Measurements from ENCODE around the gene RELT.

DNA sequence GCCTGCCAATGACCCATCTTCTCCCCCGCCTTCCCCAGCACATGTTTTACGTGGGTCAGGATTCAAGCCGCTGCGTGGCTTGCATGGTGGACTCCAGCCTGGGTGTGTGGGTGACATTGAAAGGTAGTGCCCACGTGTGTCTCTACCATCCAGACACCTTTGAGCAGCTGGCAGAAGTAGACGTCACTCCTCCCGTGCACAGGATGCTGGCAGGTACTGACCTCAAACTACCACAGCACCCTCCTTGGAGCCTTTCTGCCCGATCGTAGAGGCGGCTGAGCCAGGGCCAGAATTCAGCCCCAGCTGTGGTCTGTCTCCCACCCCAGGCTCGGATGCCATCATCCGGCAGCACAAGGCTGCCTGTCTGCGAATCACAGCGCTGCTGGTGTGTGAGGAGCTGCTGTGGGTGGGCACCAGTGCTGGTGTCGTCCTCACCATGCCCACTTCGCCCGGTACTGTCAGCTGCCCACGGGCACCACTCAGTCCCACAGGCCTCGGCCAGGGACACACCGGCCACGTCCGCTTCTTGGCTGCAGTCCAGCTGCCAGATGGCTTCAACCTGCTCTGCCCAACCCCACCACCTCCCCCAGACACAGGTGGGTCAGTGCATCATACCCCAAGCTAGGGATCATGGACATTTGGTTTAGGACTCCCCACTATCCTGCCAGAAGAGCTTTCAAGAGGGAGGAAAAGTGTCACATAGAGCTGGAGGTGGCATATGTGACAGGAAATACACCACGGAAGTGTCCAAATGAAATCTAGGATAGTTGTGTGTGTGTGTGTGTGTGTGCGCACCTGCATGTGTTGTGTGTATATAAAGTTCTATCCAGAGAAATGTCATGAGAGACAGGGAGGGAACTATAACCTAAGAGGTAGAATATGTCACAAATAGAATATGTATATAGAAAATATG lies 10.6 kb upstream of the RELT start:
- TF ChIP-seq, protein P1, sequence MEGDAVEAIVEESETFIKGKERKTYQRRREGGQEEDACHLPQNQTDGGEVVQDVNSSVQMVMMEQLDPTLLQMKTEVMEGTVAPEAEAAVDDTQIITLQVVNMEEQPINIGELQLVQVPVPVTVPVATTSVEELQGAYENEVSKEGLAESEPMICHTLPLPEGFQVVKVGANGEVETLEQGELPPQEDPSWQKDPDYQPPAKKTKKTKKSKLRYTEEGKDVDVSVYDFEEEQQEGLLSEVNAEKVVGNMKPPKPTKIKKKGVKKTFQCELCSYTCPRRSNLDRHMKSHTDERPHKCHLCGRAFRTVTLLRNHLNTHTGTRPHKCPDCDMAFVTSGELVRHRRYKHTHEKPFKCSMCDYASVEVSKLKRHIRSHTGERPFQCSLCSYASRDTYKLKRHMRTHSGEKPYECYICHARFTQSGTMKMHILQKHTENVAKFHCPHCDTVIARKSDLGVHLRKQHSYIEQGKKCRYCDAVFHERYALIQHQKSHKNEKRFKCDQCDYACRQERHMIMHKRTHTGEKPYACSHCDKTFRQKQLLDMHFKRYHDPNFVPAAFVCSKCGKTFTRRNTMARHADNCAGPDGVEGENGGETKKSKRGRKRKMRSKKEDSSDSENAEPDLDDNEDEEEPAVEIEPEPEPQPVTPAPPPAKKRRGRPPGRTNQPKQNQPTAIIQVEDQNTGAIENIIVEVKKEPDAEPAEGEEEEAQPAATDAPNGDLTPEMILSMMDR (conservative IDR thresholded peaks at IDR 0.05; ENCODE audit: low read depth in 2 of 2): no peak
- no peak for TF ChIP-seq EZH2 (IDR thresholded peaks at IDR 0.05; ENCODE audit: low read depth, unreplicated experiment)
- TF ChIP-seq CREB1 (CRISPR knock-in tag; IDR thresholded peaks at IDR 0.05; ENCODE audit: low read depth): no peak
- TF ChIP-seq POLR2AphosphoS5 (IDR thresholded peaks at IDR 0.05; ENCODE audit: low read depth): no peak
- TF ChIP-seq EZH2phosphoT487 (IDR thresholded peaks at IDR 0.05; ENCODE audit: unreplicated experiment): no peak
- TF ChIP-seq, protein P2, sequence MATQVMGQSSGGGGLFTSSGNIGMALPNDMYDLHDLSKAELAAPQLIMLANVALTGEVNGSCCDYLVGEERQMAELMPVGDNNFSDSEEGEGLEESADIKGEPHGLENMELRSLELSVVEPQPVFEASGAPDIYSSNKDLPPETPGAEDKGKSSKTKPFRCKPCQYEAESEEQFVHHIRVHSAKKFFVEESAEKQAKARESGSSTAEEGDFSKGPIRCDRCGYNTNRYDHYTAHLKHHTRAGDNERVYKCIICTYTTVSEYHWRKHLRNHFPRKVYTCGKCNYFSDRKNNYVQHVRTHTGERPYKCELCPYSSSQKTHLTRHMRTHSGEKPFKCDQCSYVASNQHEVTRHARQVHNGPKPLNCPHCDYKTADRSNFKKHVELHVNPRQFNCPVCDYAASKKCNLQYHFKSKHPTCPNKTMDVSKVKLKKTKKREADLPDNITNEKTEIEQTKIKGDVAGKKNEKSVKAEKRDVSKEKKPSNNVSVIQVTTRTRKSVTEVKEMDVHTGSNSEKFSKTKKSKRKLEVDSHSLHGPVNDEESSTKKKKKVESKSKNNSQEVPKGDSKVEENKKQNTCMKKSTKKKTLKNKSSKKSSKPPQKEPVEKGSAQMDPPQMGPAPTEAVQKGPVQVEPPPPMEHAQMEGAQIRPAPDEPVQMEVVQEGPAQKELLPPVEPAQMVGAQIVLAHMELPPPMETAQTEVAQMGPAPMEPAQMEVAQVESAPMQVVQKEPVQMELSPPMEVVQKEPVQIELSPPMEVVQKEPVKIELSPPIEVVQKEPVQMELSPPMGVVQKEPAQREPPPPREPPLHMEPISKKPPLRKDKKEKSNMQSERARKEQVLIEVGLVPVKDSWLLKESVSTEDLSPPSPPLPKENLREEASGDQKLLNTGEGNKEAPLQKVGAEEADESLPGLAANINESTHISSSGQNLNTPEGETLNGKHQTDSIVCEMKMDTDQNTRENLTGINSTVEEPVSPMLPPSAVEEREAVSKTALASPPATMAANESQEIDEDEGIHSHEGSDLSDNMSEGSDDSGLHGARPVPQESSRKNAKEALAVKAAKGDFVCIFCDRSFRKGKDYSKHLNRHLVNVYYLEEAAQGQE (IDR thresholded peaks at IDR 0.05; ENCODE audit: unreplicated experiment): no peak
- TF ChIP-seq ZNF114 (CRISPR knock-in tag; IDR thresholded peaks at IDR 0.05): no peak

Measured in GM23338 (cell line).